Measurements from ENCODE around the gene STAB2. TPM values are rescaled to one million over a fixed set of nuclear protein-coding genes. Genes with fewer than 3 reads are reported as not detected.

Gene STAB2
- total RNA-seq, 1 donor from 2014 or later: not detected

- H3K4me3 ChIP-seq (ENCODE audit: low read depth, low read length): no peak overlapping the region
- FAIRE-seq (peak; percentile 95), DNase-seq (ENCODE audit: low read depth) (no peak)
- TF ChIP-seq, protein P1, sequence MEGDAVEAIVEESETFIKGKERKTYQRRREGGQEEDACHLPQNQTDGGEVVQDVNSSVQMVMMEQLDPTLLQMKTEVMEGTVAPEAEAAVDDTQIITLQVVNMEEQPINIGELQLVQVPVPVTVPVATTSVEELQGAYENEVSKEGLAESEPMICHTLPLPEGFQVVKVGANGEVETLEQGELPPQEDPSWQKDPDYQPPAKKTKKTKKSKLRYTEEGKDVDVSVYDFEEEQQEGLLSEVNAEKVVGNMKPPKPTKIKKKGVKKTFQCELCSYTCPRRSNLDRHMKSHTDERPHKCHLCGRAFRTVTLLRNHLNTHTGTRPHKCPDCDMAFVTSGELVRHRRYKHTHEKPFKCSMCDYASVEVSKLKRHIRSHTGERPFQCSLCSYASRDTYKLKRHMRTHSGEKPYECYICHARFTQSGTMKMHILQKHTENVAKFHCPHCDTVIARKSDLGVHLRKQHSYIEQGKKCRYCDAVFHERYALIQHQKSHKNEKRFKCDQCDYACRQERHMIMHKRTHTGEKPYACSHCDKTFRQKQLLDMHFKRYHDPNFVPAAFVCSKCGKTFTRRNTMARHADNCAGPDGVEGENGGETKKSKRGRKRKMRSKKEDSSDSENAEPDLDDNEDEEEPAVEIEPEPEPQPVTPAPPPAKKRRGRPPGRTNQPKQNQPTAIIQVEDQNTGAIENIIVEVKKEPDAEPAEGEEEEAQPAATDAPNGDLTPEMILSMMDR (IDR thresholded peaks at IDR 0.05; ENCODE audit: insufficient read depth, low read length, severe bottlenecking): no peak
- H3K36me3 ChIP-seq (ENCODE audit: control insufficient read depth, insufficient read depth, low read length): no peaks in the 10 kb centered on the region
- H3K27me3 ChIP-seq (ENCODE audit: control insufficient read depth, insufficient read depth, low read length): no peaks in the 10 kb centered on the region
Observed at GRCh38 chr12:103697971-103698751, 111.1 kb downstream of the STAB2 start.

GRCh38 chr12:103698752-103699560, 111.9 kb downstream of the STAB2 start:
- H3K27me3 ChIP-seq (ENCODE audit: control insufficient read depth, insufficient read depth, low read length): no peaks in the 10 kb centered on the region
- no peaks in the 10 kb centered on the region for H3K36me3 ChIP-seq (ENCODE audit: control insufficient read depth, insufficient read depth, low read length)
- TF ChIP-seq, protein P1 (IDR thresholded peaks at IDR 0.05; ENCODE audit: insufficient read depth, low read length, severe bottlenecking): no peak
- no peak overlapping the region for H3K4me3 ChIP-seq (ENCODE audit: low read depth, low read length)
- no peak for DNase-seq (ENCODE audit: low read depth)
- FAIRE-seq: no peak

DNA sequence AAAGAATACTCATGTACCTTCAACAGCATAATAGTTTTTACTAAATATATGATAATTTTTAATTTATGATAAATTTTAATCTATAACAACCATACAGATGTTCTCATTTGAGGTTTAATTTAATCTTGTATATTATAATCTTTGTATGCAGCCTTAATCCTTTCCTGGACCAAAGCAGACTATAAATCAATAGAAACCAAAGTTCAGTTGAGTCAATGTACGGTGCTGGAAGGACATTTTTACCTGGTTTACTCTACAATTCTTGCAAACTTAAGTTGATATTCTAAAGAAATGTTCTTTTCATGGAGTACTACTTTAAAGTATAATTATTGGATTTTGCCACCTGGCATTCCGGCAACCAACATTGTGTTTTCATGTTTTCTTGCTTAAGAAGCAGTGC, 118.0 kb downstream of the STAB2 start:
- TF ChIP-seq, protein P1 (IDR thresholded peaks at IDR 0.05; ENCODE audit: insufficient read depth, low read length, severe bottlenecking): no peak
- Histone ChIP-seq H3K27me3 (ENCODE audit: control insufficient read depth, insufficient read depth, low read length) (no peaks in the 10 kb centered on the region), H3K36me3 (ENCODE audit: control insufficient read depth, insufficient read depth, low read length) (no peaks in the 10 kb centered on the region), H3K4me3 (ENCODE audit: low read depth, low read length) (no peak overlapping the region)
- DNase-seq (ENCODE audit: low read depth): no peak
- no peak for FAIRE-seq

GRCh38 chr12:103705927-103706326, 118.9 kb downstream of the STAB2 start:
- TF ChIP-seq, protein P1 (IDR thresholded peaks at IDR 0.05; ENCODE audit: insufficient read depth, low read length, severe bottlenecking): peak; percentile 3
- Histone ChIP-seq H3K4me3 (ENCODE audit: low read depth, low read length) (no peak overlapping the region), H3K36me3 (ENCODE audit: control insufficient read depth, insufficient read depth, low read length) (no peaks in the 10 kb centered on the region), H3K27me3 (ENCODE audit: control insufficient read depth, insufficient read depth, low read length) (no peaks in the 10 kb centered on the region)
- DNase-seq (ENCODE audit: low read depth) (peak; percentile 7), FAIRE-seq (peak; percentile 28)

GRCh38 chr12:103707446-103707845, 120.4 kb downstream of the STAB2 start:
- TF ChIP-seq, protein P1 (IDR thresholded peaks at IDR 0.05; ENCODE audit: insufficient read depth, low read length, severe bottlenecking): no peak
- H3K27me3 ChIP-seq (ENCODE audit: control insufficient read depth, insufficient read depth, low read length): no peaks in the 10 kb centered on the region
- H3K4me3 ChIP-seq (ENCODE audit: low read depth, low read length): no peak overlapping the region
- FAIRE-seq (no peak), DNase-seq (ENCODE audit: low read depth) (no peak)
- H3K36me3 ChIP-seq (ENCODE audit: control insufficient read depth, insufficient read depth, low read length): no peaks in the 10 kb centered on the region

Measured in bronchial epithelial cell (primary cell).